ENCODE measurements around the gene FAM124A. TPM values are rescaled to one million over a fixed set of nuclear protein-coding genes. Genes with fewer than 3 reads are reported as not detected.

FAM124A gene
- total and polyA plus RNA-seq, 2 experiments from 2014 or later = 37.7 to 109 TPM

DNA sequence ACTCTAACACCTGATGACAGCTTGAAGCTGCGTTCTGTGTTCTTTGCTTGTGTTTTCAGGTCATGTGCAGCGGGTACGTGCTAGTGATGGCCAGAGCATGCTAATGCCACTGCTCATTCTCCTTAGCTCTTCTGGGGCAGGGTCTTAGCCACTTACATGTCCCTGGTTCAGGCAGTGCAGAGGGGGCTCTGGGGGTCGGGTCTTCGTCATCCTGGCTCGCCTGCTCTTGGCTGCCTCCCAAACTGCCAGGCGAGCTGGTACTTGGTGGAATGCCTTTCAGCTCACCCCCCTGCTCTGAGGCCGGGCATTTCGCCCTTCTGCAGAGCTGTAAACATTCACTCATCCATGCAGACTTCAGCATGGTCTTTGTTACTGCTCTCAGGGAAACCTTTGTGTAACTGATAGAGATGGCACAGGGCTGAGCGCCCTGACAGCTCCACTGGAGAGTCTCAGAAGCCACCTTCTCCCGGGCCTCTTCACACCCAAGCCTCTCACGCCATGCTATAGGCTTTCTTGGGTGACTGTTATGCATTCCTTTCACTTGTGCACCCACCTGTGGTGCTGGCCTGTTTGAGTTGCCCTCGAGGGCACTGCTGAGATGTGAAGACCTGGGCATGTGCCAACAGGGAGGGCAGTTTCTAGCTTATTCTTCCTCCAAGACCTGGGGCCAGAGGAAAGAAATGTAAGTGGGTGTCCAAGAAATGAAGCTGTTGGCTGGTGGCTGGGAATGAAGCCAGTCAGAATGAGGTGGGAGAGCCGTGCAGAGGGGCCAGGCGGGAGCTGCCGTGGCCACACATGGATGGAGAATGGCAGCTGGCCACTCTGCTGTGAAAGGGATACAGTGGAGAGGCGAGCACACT is 24.4 kb downstream of the FAM124A start:
- H3K4me3 ChIP-seq = no peak overlapping the region
- no peak overlapping the region for H3K4me2 ChIP-seq
- H3K9me3 Mint-ChIP-seq = no peaks in the 10 kb centered on the region; the same call in 2 of the 3 replicates
- peaks cover 25% of the 10 kb centered on the region for H3K36me3 Mint-ChIP-seq (ENCODE audit: low read depth)
- TF ChIP-seq EZH2 (IDR thresholded peaks at IDR 0.05; ENCODE audit: low read depth, unreplicated experiment) (no peak), ZNF114 (CRISPR knock-in tag; IDR thresholded peaks at IDR 0.05) (no peak), NANOG (IDR thresholded peaks at IDR 0.05; ENCODE audit: borderline replicate concordance) (no peak), EZH2phosphoT487 (IDR thresholded peaks at IDR 0.05; ENCODE audit: unreplicated experiment) (no peak), STAT1 (IDR thresholded peaks at IDR 0.05; ENCODE audit: unreplicated experiment) (no peak), ZNF331 (CRISPR knock-in tag; IDR thresholded peaks at IDR 0.05; ENCODE audit: low read depth) (no peak), CREB1 (CRISPR knock-in tag; IDR thresholded peaks at IDR 0.05; ENCODE audit: low read depth) (no peak)
- TF ChIP-seq, protein P1, sequence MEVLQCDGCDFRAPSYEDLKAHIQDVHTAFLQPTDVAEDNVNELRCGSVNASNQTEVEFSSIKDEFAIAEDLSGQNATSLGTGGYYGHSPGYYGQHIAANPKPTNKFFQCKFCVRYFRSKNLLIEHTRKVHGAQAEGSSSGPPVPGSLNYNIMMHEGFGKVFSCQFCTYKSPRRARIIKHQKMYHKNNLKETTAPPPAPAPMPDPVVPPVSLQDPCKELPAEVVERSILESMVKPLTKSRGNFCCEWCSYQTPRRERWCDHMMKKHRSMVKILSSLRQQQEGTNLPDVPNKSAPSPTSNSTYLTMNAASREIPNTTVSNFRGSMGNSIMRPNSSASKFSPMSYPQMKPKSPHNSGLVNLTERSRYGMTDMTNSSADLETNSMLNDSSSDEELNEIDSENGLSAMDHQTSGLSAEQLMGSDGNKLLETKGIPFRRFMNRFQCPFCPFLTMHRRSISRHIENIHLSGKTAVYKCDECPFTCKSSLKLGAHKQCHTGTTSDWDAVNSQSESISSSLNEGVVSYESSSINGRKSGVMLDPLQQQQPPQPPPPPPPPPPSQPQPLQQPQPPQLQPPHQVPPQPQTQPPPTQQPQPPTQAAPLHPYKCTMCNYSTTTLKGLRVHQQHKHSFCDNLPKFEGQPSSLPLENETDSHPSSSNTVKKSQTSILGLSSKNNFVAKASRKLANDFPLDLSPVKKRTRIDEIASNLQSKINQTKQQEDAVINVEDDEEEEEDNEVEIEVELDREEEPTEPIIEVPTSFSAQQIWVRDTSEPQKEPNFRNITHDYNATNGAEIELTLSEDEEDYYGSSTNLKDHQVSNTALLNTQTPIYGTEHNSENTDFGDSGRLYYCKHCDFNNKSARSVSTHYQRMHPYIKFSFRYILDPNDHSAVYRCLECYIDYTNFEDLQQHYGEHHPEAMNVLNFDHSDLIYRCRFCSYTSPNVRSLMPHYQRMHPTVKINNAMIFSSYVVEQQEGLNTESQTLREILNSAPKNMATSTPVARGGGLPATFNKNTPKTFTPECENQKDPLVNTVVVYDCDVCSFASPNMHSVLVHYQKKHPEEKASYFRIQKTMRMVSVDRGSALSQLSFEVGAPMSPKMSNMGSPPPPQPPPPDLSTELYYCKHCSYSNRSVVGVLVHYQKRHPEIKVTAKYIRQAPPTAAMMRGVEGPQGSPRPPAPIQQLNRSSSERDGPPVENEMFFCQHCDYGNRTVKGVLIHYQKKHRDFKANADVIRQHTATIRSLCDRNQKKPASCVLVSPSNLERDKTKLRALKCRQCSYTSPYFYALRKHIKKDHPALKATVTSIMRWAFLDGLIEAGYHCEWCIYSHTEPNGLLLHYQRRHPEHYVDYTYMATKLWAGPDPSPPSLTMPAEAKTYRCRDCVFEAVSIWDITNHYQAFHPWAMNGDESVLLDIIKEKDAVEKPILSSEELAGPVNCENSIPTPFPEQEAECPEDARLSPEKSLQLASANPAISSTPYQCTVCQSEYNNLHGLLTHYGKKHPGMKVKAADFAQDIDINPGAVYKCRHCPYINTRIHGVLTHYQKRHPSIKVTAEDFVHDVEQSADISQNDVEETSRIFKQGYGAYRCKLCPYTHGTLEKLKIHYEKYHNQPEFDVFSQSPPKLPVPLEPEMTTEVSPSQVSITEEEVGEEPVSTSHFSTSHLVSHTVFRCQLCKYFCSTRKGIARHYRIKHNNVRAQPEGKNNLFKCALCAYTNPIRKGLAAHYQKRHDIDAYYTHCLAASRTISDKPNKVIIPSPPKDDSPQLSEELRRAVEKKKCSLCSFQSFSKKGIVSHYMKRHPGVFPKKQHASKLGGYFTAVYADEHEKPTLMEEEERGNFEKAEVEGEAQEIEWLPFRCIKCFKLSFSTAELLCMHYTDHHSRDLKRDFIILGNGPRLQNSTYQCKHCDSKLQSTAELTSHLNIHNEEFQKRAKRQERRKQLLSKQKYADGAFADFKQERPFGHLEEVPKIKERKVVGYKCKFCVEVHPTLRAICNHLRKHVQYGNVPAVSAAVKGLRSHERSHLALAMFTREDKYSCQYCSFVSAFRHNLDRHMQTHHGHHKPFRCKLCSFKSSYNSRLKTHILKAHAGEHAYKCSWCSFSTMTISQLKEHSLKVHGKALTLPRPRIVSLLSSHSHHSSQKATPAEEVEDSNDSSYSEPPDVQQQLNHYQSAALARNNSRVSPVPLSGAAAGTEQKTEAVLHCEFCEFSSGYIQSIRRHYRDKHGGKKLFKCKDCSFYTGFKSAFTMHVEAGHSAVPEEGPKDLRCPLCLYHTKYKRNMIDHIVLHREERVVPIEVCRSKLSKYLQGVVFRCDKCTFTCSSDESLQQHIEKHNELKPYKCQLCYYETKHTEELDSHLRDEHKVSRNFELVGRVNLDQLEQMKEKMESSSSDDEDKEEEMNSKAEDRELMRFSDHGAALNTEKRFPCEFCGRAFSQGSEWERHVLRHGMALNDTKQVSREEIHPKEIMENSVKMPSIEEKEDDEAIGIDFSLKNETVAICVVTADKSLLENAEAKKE (CRISPR knock-in tag; IDR thresholded peaks at IDR 0.05) = no peak
- TF ChIP-seq, protein P2, sequence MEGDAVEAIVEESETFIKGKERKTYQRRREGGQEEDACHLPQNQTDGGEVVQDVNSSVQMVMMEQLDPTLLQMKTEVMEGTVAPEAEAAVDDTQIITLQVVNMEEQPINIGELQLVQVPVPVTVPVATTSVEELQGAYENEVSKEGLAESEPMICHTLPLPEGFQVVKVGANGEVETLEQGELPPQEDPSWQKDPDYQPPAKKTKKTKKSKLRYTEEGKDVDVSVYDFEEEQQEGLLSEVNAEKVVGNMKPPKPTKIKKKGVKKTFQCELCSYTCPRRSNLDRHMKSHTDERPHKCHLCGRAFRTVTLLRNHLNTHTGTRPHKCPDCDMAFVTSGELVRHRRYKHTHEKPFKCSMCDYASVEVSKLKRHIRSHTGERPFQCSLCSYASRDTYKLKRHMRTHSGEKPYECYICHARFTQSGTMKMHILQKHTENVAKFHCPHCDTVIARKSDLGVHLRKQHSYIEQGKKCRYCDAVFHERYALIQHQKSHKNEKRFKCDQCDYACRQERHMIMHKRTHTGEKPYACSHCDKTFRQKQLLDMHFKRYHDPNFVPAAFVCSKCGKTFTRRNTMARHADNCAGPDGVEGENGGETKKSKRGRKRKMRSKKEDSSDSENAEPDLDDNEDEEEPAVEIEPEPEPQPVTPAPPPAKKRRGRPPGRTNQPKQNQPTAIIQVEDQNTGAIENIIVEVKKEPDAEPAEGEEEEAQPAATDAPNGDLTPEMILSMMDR (conservative IDR thresholded peaks at IDR 0.05; ENCODE audit: low read depth in 2 of 2) = no peak
- peaks cover 64% of the 10 kb centered on the region for H3K4me1 Mint-ChIP-seq
- peaks cover 9% of the 10 kb centered on the region; the same call in 1 of the 2 replicates for H4K20me1 ChIP-seq (replicated peaks; ENCODE audit: insufficient read depth)
- no peak overlapping the region for H3K27ac ChIP-seq (ENCODE audit: low read depth)
- H3K4me1 ChIP-seq (ENCODE audit: insufficient read depth) = peaks cover 64% of the 10 kb centered on the region
- DNase-seq (ENCODE audit: low spot score) (no peak), ATAC-seq (no peak)
- H3K27ac Mint-ChIP-seq = no peak overlapping the region
- peaks cover 9% of the 10 kb centered on the region for H3K36me3 ChIP-seq (ENCODE audit: insufficient read depth)
- peaks cover 66% of the 10 kb centered on the region for H3K79me2 ChIP-seq (replicated peaks; ENCODE audit: insufficient read depth)
- peaks cover 6% of the 10 kb centered on the region for H3K27me3 Mint-ChIP-seq (ENCODE audit: insufficient read depth, low read depth, poor library complexity)
- no peaks in the 10 kb centered on the region for H3K9me2 ChIP-seq (ENCODE audit: insufficient read depth)
- H3F3A ChIP-seq (replicated peaks; ENCODE audit: low read depth) = peaks cover 20% of the 10 kb centered on the region
- no peak overlapping the region for H2AFZ ChIP-seq
- no peaks in the 10 kb centered on the region for H3K27me3 ChIP-seq (ENCODE audit: insufficient read depth)
- no peak overlapping the region for H3K4me3 Mint-ChIP-seq
